OCI-LY1 (cell line): ENCODE results near the gene CTIF.

Source experiments
- EZH2 ChIP-seq: fragments of 200-600 bp; sonication (generic), shearing (Covaris generic); IDR thresholded peaks from 2 replicates; pipeline ENCODE4 v1.8.0; 2017; ENCODE audit warnings: borderline replicate concordance, mixed run types, mild to moderate bottlenecking, antibody characterized with exemption, low read length, moderate library complexity, mixed read lengths
- TF ChIP-seq, protein P1 (sequence below): fragments of 200-600 bp; sonication (generic), shearing (Covaris generic); IDR thresholded peaks from 2 replicates; pipeline ENCODE4 v1.5.1; 2017; ENCODE audit warnings: mild to moderate bottlenecking, antibody characterized with exemption, low read length, moderate library complexity, mixed read lengths

- TF ChIP-seq, protein P1, sequence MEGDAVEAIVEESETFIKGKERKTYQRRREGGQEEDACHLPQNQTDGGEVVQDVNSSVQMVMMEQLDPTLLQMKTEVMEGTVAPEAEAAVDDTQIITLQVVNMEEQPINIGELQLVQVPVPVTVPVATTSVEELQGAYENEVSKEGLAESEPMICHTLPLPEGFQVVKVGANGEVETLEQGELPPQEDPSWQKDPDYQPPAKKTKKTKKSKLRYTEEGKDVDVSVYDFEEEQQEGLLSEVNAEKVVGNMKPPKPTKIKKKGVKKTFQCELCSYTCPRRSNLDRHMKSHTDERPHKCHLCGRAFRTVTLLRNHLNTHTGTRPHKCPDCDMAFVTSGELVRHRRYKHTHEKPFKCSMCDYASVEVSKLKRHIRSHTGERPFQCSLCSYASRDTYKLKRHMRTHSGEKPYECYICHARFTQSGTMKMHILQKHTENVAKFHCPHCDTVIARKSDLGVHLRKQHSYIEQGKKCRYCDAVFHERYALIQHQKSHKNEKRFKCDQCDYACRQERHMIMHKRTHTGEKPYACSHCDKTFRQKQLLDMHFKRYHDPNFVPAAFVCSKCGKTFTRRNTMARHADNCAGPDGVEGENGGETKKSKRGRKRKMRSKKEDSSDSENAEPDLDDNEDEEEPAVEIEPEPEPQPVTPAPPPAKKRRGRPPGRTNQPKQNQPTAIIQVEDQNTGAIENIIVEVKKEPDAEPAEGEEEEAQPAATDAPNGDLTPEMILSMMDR = no peak
- TF ChIP-seq EZH2 = no peak
Measured at GRCh38 chr18:48896875-48897511, 358.2 kb downstream of the CTIF start.
